Activated CD4-positive, CD25-positive, alpha-beta regulatory T cell (primary cell): ENCODE data around the gene CARM1.
"Not testable (repeated sequence)": the region's sequence is repeated elsewhere in the genome, so short reads cannot be mapped to it uniquely, and the experiment has no call there.

Experiments used
- DNase-seq, 4 experiments: peaks; one replicate each; lab custom pipeline; 2025; lab: John Stamatoyannopoulos, UW

The CARM1 gene

DNA sequence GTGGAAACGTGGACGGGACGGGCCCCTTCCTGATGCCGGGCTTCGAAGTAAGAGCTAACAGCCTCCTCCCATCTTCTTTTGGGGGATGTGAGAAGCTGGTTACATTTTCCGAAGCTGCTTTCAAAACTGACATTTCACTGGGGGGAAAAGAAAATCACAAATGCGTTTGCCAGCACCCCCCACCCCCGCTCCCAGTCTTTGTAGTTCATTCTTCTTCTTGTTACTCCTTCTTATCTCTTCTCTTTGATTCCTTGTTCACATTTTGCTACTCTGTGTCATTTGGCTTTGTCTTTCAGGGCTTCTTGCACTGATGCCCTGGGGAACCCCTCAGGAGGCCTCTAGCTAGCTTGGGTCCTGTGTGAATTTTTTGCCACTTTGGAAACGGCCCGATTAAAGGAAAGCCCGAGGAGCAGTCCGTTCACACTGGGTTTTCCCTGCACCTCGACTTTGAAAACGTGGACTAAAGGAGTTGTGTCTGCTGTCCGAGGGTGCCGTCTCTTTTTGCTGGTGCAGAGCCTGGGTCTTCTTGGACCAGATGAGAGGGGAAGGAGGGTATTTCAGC is 1.3 kb downstream of the CARM1 start:
- DNase-seq, result no peak

DNA sequence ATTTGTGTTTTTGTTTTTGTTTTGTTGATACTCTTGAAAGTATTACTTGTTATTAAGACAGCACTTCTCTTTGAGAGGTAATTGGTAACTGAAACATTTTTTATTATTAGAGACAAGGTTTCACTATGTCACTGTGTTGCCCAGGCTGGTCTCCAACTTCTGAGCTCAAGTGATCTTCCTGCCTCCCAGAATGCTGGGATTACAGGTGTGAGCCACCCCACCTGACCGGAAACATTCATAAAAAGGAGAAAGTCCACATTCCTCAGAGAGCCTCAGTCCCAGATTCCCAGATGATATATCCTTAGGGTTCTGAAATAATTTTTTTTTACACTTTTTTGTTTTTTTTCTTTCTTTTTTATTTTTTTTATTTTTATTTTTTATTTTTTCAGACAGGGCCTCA is 2.7 kb downstream of the CARM1 start:
- no peak for DNase-seq

DNA sequence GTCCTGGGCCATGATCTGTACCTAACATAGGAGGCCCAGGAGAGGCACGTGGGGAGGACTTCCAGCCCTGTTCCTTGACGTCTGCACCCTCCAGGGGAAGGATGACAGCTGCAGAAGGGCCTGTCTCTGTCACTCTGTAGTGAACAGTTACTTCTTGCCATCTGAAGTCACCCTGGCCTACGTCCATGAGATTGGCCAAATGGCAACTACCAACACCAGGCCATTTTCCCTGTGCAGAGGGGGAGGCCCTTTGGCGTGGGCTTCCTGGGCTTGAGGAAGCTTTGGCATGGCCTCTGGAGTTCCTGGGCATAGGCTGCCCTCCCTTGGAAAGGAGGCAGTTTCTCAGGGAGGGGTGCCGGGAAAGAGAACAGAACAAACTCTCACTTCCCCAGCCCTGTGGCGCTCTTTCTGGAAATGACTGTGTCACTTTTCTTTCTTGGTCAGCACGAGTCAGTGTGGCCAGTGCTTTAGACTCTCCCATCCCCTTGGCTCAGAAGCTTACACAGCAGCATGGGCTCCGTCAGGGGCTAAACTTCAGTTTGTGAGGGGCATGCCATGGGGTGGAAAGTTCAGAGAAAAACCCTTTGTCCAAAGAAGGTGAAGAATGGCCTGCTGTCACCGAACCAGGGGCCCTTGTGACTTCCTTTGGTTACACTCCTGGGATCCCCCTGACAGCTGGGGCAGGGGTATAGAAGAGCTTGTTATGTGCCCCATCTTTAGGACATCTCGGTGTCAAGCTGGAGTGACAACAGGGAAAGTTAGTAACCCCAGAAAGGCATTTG is 5.3 kb downstream of the CARM1 start:
- DNase-seq, result no peak

- not testable (repeated sequence) for DNase-seq
These were observed 6.3 kb downstream of the CARM1 start for GRCh38 chr19:10877608-10878007.

DNA sequence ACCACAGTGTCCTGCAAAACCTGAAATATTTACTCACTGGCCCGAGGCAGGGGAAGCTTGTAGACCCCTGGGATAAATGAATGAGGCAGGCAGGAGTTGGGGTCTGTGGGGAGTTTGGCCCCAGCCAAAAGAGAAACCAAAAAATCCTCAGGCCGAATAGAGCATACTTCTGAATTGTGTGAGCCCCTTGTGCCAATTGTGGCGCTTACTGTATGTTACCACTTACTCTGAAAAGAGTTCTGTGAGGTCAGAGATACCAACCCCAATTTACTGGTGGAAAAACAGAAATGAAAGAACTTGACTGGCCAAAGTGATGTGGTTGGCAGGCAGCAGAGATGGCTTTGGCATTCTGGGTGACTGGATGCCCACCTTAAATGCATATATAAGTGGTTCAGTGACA is 6.9 kb downstream of the CARM1 start:
- DNase-seq, result no peak

DNA sequence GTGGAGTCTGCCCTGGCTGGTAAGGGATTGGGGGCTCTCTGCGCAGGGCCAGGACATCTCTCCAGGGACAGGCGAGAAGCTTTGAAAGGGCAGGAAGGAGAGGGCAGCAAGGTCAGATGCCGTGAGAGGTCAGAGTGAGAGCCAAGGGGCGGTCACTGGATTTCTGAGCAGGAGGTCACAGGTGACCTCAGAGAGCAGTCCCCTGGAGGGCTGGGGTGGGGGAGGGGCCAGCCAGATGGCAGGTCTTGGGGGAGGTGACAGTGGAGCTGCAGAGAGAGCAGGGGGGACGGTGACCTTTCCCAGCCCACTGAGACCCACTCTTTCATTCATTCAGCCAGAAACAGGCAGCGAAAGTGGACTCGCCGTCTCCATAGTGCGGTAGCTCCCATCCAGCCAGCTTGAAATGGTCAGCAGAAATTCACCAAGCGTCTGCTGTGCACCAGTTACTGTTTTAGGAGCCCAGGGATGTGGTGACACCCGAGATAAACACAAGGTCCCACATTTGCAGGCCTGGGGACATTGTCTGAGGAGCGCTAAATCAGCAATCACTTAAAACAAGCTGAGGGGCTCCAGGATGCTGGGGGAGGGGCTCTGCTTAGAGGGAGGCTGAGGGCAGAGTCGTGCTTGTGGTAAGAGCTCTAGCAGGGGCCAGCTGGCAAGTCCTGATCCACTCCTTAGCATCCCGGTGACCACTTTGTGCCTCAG is 10.2 kb downstream of the CARM1 start:
- DNase-seq, result no peak

DNA sequence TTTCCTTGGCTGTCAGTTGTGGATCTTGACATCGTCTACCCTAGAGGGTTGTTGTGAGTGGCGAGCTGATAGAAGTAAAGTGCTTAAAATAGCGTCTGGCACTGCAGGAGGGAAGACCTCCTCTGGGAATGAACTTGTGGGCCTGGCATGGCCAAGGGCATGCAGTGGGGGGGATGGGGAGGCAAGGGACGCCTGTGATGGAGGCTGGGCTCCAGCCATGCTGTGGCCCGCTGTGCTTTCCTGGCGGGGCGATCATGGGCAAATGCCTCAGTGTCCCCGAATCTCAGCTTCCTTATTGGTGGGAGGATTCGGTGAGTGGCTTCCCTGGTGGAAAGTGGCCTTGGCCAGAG is 10.7 kb downstream of the CARM1 start:
- no peak for DNase-seq

GRCh38 chr19:10884274-10884673 is 12.9 kb downstream of the CARM1 start:
- no peak for DNase-seq

DNA sequence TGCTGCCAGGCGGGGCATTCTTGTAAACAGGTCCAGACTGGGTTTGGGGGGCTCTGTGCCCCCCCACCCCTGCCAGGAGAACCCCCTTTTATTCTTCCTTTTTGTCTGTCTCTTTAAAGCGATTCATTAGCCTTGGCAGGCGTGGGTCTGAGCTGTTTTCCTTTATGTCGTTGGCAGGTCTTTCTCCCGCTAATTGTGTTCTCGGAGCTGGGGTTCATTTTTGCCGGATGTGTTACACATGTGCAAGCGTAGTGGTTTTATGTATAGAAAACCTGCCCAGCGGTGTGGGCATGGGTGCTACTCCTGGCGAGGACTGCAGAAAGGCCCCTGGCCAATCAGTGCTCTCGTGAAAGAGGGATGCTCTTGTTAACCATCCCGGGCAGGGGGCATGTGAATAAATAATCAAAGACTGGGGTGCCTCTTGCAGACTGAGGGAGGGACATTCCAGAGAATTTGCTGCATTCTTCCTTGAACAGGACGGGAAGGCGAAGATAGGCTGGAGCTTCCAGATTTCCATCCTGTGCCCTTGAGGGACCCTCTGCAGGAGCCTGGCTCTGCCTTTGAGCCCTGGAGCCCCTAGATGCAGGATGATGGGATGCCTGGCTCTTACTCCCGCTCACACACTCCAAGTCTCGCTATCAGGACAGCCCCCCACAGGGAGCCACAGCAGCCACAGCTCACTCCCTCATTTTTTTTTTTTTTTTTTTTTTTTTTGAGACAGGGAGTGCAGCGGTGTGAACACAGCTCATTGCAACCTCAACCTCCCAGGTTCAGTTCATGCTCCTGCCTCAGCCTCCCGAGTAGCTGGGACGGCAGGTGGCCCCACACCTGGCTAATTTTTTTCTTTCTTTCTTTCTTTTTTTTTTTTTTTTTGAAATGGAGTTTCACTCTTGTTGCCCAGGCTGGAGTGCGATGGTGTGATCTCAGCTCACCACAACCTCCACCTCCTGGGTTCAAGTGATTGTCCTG is 14.1 kb downstream of the CARM1 start:
- DNase-seq, result no peak

- no peak for DNase-seq
These were observed 16.4 kb downstream of the CARM1 start for GRCh38 chr19:10887616-10888367.

DNA sequence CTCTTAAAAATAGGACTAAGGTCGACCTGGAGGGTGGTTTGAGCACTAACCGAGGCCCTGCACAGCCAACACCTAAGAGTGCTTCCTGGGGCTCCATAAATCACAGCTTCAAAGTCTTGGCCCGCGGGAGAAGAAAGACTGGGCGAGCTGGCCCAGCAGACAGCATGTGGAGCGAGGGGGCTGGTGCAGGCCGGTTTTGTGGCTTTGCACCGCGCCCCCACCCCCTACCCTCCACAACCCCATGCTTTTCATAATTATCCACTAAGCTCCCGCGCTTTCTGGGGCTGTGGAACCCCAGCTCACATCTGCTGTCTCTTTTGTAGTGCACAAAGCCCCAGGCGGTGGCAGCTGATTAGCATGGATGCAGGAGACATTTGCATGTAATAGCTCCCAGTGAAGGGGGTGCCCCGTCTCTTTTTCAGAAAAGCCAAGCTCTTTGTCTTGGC is 17.1 kb downstream of the CARM1 start:
- DNase-seq, result no peak

- DNase-seq, result no peak
These were observed 18.5 kb downstream of the CARM1 start for GRCh38 chr19:10889880-10890279.

DNA sequence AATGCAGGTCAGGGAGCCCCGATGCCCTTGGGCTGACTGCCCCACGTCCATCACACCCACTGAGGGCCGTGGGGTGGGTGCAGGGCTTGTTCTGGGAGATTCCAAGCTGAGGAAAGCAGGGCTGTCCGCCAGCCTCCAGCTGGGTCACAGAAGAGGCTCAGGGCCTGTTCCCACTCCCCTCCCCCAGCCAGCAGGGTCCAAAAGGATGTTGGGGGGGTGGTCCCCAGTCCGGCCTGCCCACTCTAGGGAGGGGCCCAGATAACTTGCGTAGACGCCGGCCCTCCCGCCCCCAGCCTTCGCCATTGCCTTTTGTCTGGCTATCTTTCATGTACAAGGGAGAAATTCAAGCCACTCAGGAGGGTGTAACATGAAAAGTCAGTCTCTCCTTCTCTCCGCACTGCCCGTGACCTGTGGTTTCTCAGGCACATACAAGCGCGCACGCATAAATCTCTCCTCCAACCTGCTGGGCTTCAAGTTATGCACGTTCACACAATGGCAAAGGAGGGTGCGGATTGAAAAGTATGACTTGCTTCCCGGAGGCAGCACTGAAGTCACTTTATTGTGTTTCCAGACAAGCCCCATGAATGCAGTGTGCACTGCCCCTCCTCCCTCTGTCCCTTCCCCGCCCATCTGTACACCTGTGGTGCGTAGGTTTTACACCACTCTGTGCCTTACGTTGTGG is 20.2 kb downstream of the CARM1 start:
- DNase-seq, result no peak

DNA sequence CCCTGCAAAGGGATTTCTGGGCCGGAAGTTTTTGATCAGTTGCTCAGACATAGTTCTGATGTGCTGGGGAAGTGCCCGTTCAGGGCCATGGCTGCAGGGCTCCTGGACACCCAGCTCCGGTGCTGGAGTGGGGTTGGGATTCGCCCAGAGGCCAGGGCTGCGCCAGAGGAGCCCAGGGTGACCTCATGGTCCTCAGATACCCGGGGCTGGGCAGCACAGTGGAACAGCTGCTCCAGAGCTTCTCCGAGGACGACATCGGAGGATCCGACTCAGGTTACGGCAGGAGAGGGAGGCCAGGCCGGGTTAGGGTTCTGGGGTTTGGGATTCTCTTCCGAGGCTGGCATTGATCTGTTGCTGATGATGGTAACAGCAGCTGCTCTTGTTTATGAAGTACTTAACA is 20.9 kb downstream of the CARM1 start:
- DNase-seq, result no peak

GRCh38 chr19:10894911-10895213 is 23.5 kb downstream of the CARM1 start:
- DNase-seq, result no peak

- no peak for DNase-seq
These were observed 24.0 kb downstream of the CARM1 start for GRCh38 chr19:10895363-10895762.

DNA sequence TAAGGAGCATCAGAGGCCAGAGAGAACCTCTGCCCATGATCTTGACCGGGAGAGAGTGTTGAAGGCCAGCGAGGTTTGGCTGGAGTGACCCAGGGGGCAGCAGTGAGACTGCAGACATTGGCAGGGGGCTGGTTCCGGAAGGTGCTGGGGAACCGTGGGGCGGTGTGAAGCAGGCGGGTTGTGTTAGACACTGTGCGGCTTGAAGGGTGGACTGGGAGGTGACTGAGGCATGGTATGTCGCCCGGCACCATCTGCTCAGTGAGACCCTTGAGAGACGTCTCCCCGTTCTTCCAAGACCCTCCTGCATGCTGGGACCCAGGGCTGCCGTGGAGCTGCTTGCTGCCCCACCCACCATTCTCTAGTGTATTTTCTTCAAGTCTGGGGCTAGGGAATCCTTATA is 24.6 kb downstream of the CARM1 start:
- no peak for DNase-seq

GRCh38 chr19:10896851-10897526 is 25.6 kb downstream of the CARM1 start:
- no peak for DNase-seq

GRCh38 chr19:10898633-10899032 is 27.3 kb downstream of the CARM1 start:
- no peak for DNase-seq

DNA sequence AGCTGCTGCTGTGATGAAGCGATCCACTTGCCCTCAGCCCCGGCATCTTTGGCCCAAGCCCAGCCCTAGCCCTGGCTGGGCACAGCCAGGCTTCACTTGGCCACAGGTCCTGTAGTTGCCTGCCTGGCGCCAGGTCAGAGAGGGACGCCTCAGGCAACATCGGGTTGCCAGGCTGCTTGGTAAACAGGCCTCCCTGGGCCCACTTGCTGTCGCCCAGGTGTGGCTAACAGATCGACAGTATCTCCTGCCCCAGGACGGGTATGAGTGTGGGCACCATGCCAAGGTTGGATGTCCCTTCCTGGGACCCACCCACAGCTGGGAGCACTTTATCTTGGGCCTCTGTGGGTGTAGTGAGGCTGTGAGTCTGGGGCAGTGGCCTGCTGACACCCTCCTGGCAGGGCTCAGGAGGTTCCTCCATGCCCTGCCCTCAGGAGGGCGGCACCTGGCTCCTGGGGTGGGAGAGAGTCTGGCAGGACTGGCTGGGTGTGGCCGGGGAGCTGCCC is 27.8 kb downstream of the CARM1 start:
- no peak for DNase-seq
